Naive B cell (primary cell): ENCODE measurements around the gene DTNBP1. TPM values are rescaled to one million over a fixed set of nuclear protein-coding genes. Genes with fewer than 3 reads are reported as not detected.
"Not testable (repeated sequence)": the region's sequence is repeated elsewhere in the genome, so short reads cannot be mapped to it uniquely, and the experiment has no call there.

Experiments
- ATAC-seq, 2 donors: fragments of 150-1000 bp; cut with Tn5 transposase; 2 replicates each; pipeline ENCODE4 v1.10.0; 2021; ENCODE audit warnings: low read depth in 2 of 2, mild to moderate bottlenecking in 2 of 2, moderate library complexity in 2 of 2
- DNase-seq: peaks from one replicate; pipeline ENCODE4 v3.0.0; 2022
- H3K27ac Mint-ChIP-seq, 6 donors: one replicate each; pipeline ENCODE4 v1.8.0; 2020 to 2022; ENCODE audit warnings: mild to moderate bottlenecking in 6 of 6, mixed read lengths in 6 of 6, moderate library complexity in 5 of 6, inconsistent platforms in 2 of 6
- H3K27me3 Mint-ChIP-seq, 3 donors: one replicate each; pipeline ENCODE4 v1.8.0; 2021 to 2022; ENCODE audit warnings: mixed read lengths in 3 of 3, mild to moderate bottlenecking in 1 of 3
- H3K36me3 Mint-ChIP-seq, 2 donors: one replicate each; pipeline ENCODE4 v1.8.0; 2020 to 2022; ENCODE audit warnings: mixed read lengths in 2 of 2, inconsistent platforms in 1 of 2, mild to moderate bottlenecking in 1 of 2
- H3K4me1 Mint-ChIP-seq, 3 donors: one replicate each; pipeline ENCODE4 v1.8.0; 2020 to 2022; ENCODE audit warnings: mixed read lengths in 3 of 3, inconsistent platforms in 1 of 3, mild to moderate bottlenecking in 1 of 3, moderate library complexity in 1 of 3
- H3K4me3 Mint-ChIP-seq, 8 donors: one replicate each; pipeline ENCODE4 v1.8.0; 2020 to 2022; ENCODE audit warnings: mild to moderate bottlenecking in 8 of 8, mixed read lengths in 8 of 8, moderate library complexity in 8 of 8, inconsistent platforms in 2 of 8
- H3K9me3 Mint-ChIP-seq, 7 donors: one replicate each; pipeline ENCODE4 v1.8.0; 2020 to 2022; ENCODE audit warnings: mixed read lengths in 7 of 7, mild to moderate bottlenecking in 5 of 7, inconsistent platforms in 2 of 7, moderate library complexity in 1 of 7
- polyA plus RNA-seq, 6 donors: library from polyadenylated mRNA; unstranded; fragments of 300-500 nt; fragmentation: Illumina TruSeq; gene quantifications; one replicate each; pipeline ENCODE4 v1.2.3, GENCODE V29; 2021; ENCODE audit warnings: low read depth in 6 of 6

Gene DTNBP1
- polyA plus RNA-seq, 6 donors from 2014 or later = 60.2 to 108 (median 77.4) TPM

DNA sequence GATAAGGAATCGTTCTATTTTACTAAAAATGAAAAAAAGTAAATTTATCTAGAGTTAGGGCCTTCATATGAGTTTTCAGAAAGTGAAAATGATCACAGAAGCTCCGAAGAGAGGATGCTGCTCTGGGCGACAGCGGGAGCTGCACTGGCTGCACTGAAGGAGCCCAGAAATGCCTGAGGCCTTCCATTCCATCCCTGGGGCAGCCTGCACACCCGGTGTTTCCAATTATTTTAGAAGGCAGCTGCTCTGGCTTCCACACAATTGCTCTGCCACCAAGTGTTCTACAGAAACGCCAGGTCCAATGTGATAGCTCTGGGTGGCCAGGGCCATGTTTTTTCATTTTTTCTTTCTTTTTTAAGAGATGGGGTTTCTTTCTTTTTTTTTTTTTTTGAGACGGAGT is 3.6 kb downstream of the DTNBP1 start:
- peak overlapping the region; percentile 78 to 99 (median 94) for H3K27ac Mint-ChIP-seq
- H3K4me3 Mint-ChIP-seq = peak overlapping the region; percentile 32 to 85 (median 58)
- H3K36me3 Mint-ChIP-seq = peaks cover 0 to 7% of the 10 kb centered on the region in 2 donors

GRCh38 chr6:15658181-15658744 is 4.6 kb downstream of the DTNBP1 start:
- Mint-ChIP-seq H3K27ac (peak overlapping the region; percentile 78 to 99 (median 94)), H3K36me3 (peaks cover 0 to 7% of the 10 kb centered on the region in 2 donors), H3K4me3 (peak overlapping the region; percentile 45 to 87 (median 71)), H3K4me1 (peaks cover 37 to 84% (median 50%) of the 10 kb centered on the region in 3 donors), H3K9me3 (no peaks in the 10 kb centered on the region), H3K27me3 (no peaks in the 10 kb centered on the region)
- ATAC-seq = peak; percentile 34
- peak; percentile 81 for DNase-seq

More for the DNA sequence above, 3.6 kb downstream of the DTNBP1 start:
- ATAC-seq = no peak
- DNase-seq = no peak
- Mint-ChIP-seq H3K9me3 (no peaks in the 10 kb centered on the region), H3K4me1 (peaks cover 41 to 78% (median 42%) of the 10 kb centered on the region in 3 donors), H3K27me3 (no peaks in the 10 kb centered on the region)

- ATAC-seq (no peak), DNase-seq (no peak)
- Mint-ChIP-seq H3K27me3 (no peaks in the 10 kb centered on the region), H3K9me3 (no peaks in the 10 kb centered on the region), H3K27ac (peak overlapping the region; percentile 47 to 99 (median 88)), H3K36me3 (peaks cover 0 to 7% of the 10 kb centered on the region in 2 donors), H3K4me3 (peak overlapping the region in 3 of 8 donors; percentile 4 to 41 (median 15)), H3K4me1 (peaks cover 43 to 91% (median 60%) of the 10 kb centered on the region in 3 donors)
Observed at GRCh38 chr6:15657290-15657689, 5.5 kb downstream of the DTNBP1 start.

GRCh38 chr6:15656145-15656544 is 6.7 kb downstream of the DTNBP1 start:
- no peaks in the 10 kb centered on the region for H3K27me3 Mint-ChIP-seq
- ATAC-seq (no peak), DNase-seq (no peak)
- peak overlapping the region in 4 of 6 donors; percentile 11 to 87 (median 74) for H3K27ac Mint-ChIP-seq
- H3K4me3 Mint-ChIP-seq = peak overlapping the region in 2 of 8 donors; percentile 16 to 69
- H3K9me3 Mint-ChIP-seq = no peaks in the 10 kb centered on the region
- peaks cover 43 to 84% (median 55%) of the 10 kb centered on the region in 3 donors for H3K4me1 Mint-ChIP-seq
- peaks cover 0 to 7% of the 10 kb centered on the region in 2 donors for H3K36me3 Mint-ChIP-seq

GRCh38 chr6:15654250-15654649 is 8.6 kb downstream of the DTNBP1 start:
- Mint-ChIP-seq H3K9me3 (no peaks in the 10 kb centered on the region), H3K27me3 (no peaks in the 10 kb centered on the region), H3K4me1 (peaks cover 37 to 66% (median 55%) of the 10 kb centered on the region in 3 donors)

GRCh38 chr6:15653581-15653980 is 9.2 kb downstream of the DTNBP1 start:
- H3K27ac Mint-ChIP-seq = peak overlapping the region in 4 of 6 donors; percentile 1 to 62 (median 46)
- H3K36me3 Mint-ChIP-seq = peaks cover 9 to 10% of the 10 kb centered on the region in 2 donors
- no peaks in the 10 kb centered on the region for H3K27me3 Mint-ChIP-seq
- ATAC-seq = no peak
- peak overlapping the region in 1 of 8 donors; percentile 18 for H3K4me3 Mint-ChIP-seq
- DNase-seq = no peak
- H3K9me3 Mint-ChIP-seq = no peaks in the 10 kb centered on the region
- H3K4me1 Mint-ChIP-seq = peaks cover 39 to 59% (median 55%) of the 10 kb centered on the region in 3 donors

More at GRCh38 chr6:15654250-15654649, 8.6 kb downstream of the DTNBP1 start:
- H3K36me3 Mint-ChIP-seq = peaks cover 3 to 4% of the 10 kb centered on the region in 2 donors
- DNase-seq = no peak
- H3K4me3 Mint-ChIP-seq = no peak overlapping the region
- H3K27ac Mint-ChIP-seq = no peak overlapping the region
- ATAC-seq = no peak

DNA sequence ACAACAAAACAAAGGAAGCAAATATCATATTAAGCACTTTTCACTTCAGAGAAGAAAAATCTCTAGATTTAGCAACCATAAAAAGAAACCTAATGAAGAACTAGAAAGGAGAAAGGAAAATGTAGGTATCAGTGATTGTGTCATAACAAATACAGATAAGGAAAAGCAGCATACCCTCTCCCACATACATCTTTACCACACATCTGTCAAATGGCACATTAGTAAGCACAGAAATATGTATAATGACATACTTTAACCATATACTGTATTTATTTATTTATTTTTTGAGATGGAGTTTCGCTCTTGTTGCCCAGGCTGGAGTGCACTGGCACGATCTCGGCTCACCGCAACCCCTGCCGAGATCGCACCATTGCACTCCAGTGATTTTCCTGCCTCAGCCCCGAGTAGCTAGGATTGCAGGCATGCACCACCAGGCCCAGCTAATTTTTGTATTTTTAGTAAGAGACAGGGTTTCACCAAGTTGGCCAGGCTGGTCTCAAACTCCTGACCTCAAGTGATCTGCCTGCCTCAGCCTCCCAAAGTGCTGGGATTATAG is 12.7 kb downstream of the DTNBP1 start:
- not testable (repeated sequence) for H3K27me3 Mint-ChIP-seq, DNase-seq, ATAC-seq, H3K27ac Mint-ChIP-seq, H3K4me3 Mint-ChIP-seq
- H3K36me3 Mint-ChIP-seq = peaks cover 31 to 44% of the 10 kb centered on the region in 2 donors
- H3K4me1 Mint-ChIP-seq = peaks cover 34 to 58% (median 52%) of the 10 kb centered on the region in 3 donors
- peaks cover 0 to 17% (median 10%) of the 10 kb centered on the region in 7 donors for H3K9me3 Mint-ChIP-seq

DNA sequence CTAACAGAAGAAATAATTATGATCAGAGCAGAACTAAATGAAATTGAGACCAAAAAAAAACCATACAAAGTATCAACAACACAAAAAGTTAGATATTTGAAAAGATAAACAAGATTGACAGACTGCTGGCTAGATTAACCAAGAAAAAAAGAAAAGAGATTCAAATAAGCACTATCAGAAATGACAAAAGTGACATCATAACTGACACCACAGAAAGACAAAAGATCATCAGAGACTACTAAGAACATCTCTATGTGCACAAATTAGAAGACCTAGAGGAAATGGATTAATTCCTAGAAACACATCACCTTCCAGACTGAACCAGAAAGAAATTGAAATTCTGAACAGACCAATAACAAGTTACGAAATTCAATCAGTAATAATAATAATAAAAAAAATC is 17.9 kb downstream of the DTNBP1 start:
- no peak overlapping the region for H3K4me3 Mint-ChIP-seq
- peaks cover 37 to 73% (median 48%) of the 10 kb centered on the region in 3 donors for H3K4me1 Mint-ChIP-seq
- no peak for DNase-seq
- H3K9me3 Mint-ChIP-seq = peaks cover 11 to 42% (median 34%) of the 10 kb centered on the region in 7 donors
- peaks cover 73 to 84% of the 10 kb centered on the region in 2 donors for H3K36me3 Mint-ChIP-seq
- peak overlapping the region in 4 of 6 donors; percentile 32 to 67 (median 51) for H3K27ac Mint-ChIP-seq
- H3K27me3 Mint-ChIP-seq = no peaks in the 10 kb centered on the region
- ATAC-seq = no peak

DNA sequence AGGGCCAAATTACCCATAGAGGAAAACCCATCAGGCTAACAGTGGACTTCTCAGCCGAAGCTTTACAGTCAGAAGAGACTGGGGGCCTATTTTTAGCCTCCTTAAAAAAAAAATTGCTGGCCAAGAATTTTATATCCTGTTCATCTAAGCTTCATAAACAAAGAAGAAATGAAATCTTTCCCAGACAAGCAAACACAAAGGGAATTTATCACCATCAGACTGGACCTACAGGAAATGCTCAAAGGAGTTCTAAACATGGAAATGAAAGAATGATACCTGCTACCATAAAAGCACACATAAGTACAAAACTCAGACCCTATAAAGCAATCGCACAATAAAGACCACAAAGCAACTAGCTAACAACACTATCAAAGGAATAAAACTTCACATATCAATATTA is 19.3 kb downstream of the DTNBP1 start:
- Mint-ChIP-seq H3K9me3 (peaks cover 11 to 45% (median 37%) of the 10 kb centered on the region in 7 donors), H3K4me3 (no peak overlapping the region), H3K4me1 (peaks cover 32 to 69% (median 48%) of the 10 kb centered on the region in 3 donors), H3K27ac (peak overlapping the region in 2 of 6 donors; percentile 21 to 49), H3K27me3 (no peaks in the 10 kb centered on the region), H3K36me3 (peaks cover 67 to 85% of the 10 kb centered on the region in 2 donors)
- ATAC-seq (no peak), DNase-seq (no peak)

DNA sequence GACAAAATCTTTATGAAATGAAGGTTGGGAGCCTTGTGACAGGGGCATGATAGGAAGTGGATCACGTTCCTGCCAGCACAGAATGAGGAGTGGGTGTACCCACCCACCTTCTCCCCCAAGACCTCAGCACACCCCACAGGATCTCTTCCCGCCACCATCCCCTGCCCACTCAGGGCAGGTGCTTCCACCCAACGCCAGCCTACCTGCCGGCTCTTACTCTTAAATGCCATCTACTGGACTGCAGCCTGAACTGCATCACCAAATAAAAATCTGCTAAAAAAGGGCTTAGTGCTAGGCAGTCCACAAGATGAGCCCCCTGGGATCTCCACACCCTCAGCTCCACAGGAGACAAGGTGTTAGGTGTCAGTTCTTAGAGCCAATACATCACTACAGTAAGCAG is 20.6 kb downstream of the DTNBP1 start:
- Mint-ChIP-seq H3K4me3 (peak overlapping the region in 1 of 8 donors; percentile 56), H3K27ac (peak overlapping the region in 3 of 6 donors; percentile 15 to 78 (median 69)), H3K9me3 (peaks cover 11 to 45% (median 37%) of the 10 kb centered on the region in 7 donors), H3K27me3 (no peaks in the 10 kb centered on the region), H3K4me1 (peaks cover 32 to 67% (median 42%) of the 10 kb centered on the region in 3 donors), H3K36me3 (peaks cover 58 to 75% of the 10 kb centered on the region in 2 donors)
- DNase-seq = no peak
- peak in 1 of 2 donors; percentile 20 for ATAC-seq

GRCh38 chr6:15638373-15638772 is 24.5 kb downstream of the DTNBP1 start:
- ATAC-seq (no peak), DNase-seq (no peak)
- peaks cover 10 to 32% (median 14%) of the 10 kb centered on the region in 3 donors for H3K4me1 Mint-ChIP-seq
- H3K9me3 Mint-ChIP-seq = peaks cover 0 to 15% (median 11%) of the 10 kb centered on the region in 7 donors
- H3K27me3 Mint-ChIP-seq = no peaks in the 10 kb centered on the region
- no peak overlapping the region for H3K27ac Mint-ChIP-seq
- H3K36me3 Mint-ChIP-seq = peaks cover 47 to 59% of the 10 kb centered on the region in 2 donors
- H3K4me3 Mint-ChIP-seq = no peak overlapping the region

DNA sequence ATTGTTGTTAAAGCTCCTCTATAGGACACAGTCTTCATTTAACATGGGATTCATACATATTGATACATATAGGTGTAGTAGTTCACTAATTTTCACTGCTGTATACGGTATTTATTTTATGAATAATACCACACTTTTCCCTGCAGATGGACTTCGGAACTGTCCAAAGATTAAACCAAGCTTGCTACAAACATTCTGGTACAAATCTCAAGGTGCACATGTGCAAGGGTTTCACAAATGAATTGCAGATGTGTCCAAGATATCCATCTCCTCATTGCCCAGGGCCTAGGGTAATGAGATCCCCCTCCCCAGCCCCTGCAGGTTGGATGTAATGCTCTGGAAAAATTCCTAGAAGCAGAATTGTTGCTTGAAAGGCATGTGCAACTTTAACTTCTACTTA is 31.4 kb downstream of the DTNBP1 start:
- Mint-ChIP-seq H3K9me3 (no peaks in the 10 kb centered on the region), H3K4me1 (peaks cover 6 to 26% (median 15%) of the 10 kb centered on the region in 3 donors), H3K4me3 (no peak overlapping the region), H3K27me3 (no peaks in the 10 kb centered on the region), H3K27ac (peak overlapping the region in 2 of 6 donors; percentile 8 to 84), H3K36me3 (peaks cover 17 to 20% of the 10 kb centered on the region in 2 donors)
- ATAC-seq (no peak), DNase-seq (no peak)

DNA sequence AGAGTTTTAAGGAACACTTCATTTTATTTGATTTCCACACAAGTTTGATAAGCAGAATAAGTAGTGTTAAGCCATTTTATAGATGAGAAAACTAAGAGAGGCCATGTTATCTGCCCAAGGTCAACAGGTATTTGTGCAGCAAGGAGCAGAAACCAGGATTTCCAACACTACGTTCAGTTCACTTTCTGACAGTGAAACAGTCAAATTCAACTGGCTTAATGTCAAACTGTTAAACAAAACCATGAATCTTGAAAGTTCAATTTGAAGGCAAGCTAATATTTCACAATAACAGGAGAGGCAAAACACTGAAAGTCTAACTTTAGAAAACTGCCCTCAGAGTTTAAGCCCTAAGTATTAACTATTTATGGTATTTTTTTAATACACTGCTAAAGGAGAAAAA is 32.6 kb downstream of the DTNBP1 start:
- no peak for DNase-seq
- peaks cover 6 to 26% (median 15%) of the 10 kb centered on the region in 3 donors for H3K4me1 Mint-ChIP-seq
- peaks cover 9 to 11% of the 10 kb centered on the region in 2 donors for H3K36me3 Mint-ChIP-seq
- no peak overlapping the region for H3K4me3 Mint-ChIP-seq
- ATAC-seq = no peak
- no peaks in the 10 kb centered on the region for H3K9me3 Mint-ChIP-seq
- peak overlapping the region in 2 of 6 donors; percentile 42 to 70 for H3K27ac Mint-ChIP-seq
- no peaks in the 10 kb centered on the region for H3K27me3 Mint-ChIP-seq
